HepG2 (cell line): ENCODE results near the gene CHRNB1. TPM values are rescaled to one million over a fixed set of nuclear protein-coding genes. Genes with fewer than 3 reads are reported as not detected.

Experiments used
- AGO2 ChIP-seq: fragments of 200-400 bp; formaldehyde crosslinking; optimal IDR thresholded peaks from 2 replicates; pipeline ENCODE3; 2017; ENCODE audit warnings: mild to moderate bottlenecking, low read depth, low read length, moderate library complexity
- BRCA1 ChIP-seq: sonication (generic); formaldehyde crosslinking; IDR thresholded peaks from 2 replicates; pipeline ENCODE4 v1.4.0; 2020; ENCODE audit warnings: missing genetic modification reagents
- CBX1 ChIP-seq: IDR thresholded peaks from one replicate; pipeline ENCODE4 v1.6.1; 2016; ENCODE audit warnings: antibody characterized with exemption, low read depth
- HIC2 ChIP-seq: sonication (generic); formaldehyde crosslinking; IDR thresholded peaks from 2 replicates; pipeline ENCODE4 v1.9.0; 2022; ENCODE audit warnings: low read depth, missing genetic modification reagents
- MEIS1 ChIP-seq: sonication (generic); formaldehyde crosslinking; IDR thresholded peaks from 2 replicates; pipeline ENCODE4 v1.9.0; 2021; ENCODE audit warnings: mild to moderate bottlenecking, missing genetic modification reagents, moderate library complexity, borderline replicate concordance
- PCBP2 ChIP-seq: fragments of 200-400 bp; formaldehyde crosslinking; optimal IDR thresholded peaks from 2 replicates; pipeline ENCODE3; 2018; ENCODE audit warnings: low read length, low read depth; ENCODE audit not compliant: poor library complexity, severe bottlenecking
- REL ChIP-seq: sonication (generic); formaldehyde crosslinking; conservative IDR thresholded peaks from 2 replicates; pipeline ENCODE4 v1.8.0; 2022; ENCODE audit warnings: mild to moderate bottlenecking, missing genetic modification reagents, moderate library complexity
- REPIN1 ChIP-seq: sonication (generic); formaldehyde crosslinking; IDR thresholded peaks from 2 replicates; pipeline ENCODE4 v1.8.0; 2022; ENCODE audit warnings: missing genetic modification reagents, low read depth, mild to moderate bottlenecking, borderline replicate concordance
- TSC22D2 ChIP-seq: sonication (generic); formaldehyde crosslinking; IDR thresholded peaks from 2 replicates; pipeline ENCODE4 v1.5.1; 2020; ENCODE audit warnings: missing genetic modification reagents, mild to moderate bottlenecking, borderline replicate concordance
- ZBTB20 ChIP-seq: sonication (generic); formaldehyde crosslinking; IDR thresholded peaks from 2 replicates; pipeline ENCODE4 v1.8.1; 2023; ENCODE audit warnings: missing genetic modification reagents, low read depth, mild to moderate bottlenecking, borderline replicate concordance
- ZFAT ChIP-seq: sonication (generic); formaldehyde crosslinking; conservative IDR thresholded peaks from 2 replicates; pipeline ENCODE4 v1.8.1; 2023; ENCODE audit warnings: missing genetic modification reagents, inconsistent platforms
- ZFP36 ChIP-seq: fragments of 150-350 bp; IDR thresholded peaks from 2 replicates; pipeline ENCODE4 v1.6.1; 2018; ENCODE audit warnings: borderline replicate concordance, low read length, low read depth; ENCODE audit not compliant: partially characterized antibody
- ZNF337 ChIP-seq: sonication (generic); formaldehyde crosslinking; IDR thresholded peaks from 2 replicates; pipeline ENCODE4 v1.5.1; 2020; ENCODE audit warnings: missing genetic modification reagents, low read depth, mild to moderate bottlenecking, borderline replicate concordance
- ZNF441 ChIP-seq: sonication (generic); formaldehyde crosslinking; IDR thresholded peaks from 2 replicates; pipeline ENCODE4 v1.7.0; 2021; ENCODE audit warnings: missing genetic modification reagents, borderline replicate concordance
- ZNF598 ChIP-seq: sonication (generic); formaldehyde crosslinking; IDR thresholded peaks from 2 replicates; pipeline ENCODE4 v1.5.1; 2020; ENCODE audit warnings: mild to moderate bottlenecking, missing genetic modification reagents, borderline replicate concordance
- ZNF609 ChIP-seq: sonication (generic); formaldehyde crosslinking; IDR thresholded peaks from 2 replicates; pipeline ENCODE4 v1.4.0; 2020; ENCODE audit warnings: mild to moderate bottlenecking, missing genetic modification reagents, borderline replicate concordance
- ZNF629 ChIP-seq: sonication (generic); formaldehyde crosslinking; conservative IDR thresholded peaks from 2 replicates; pipeline ENCODE4 v1.5.0; 2020; ENCODE audit warnings: missing genetic modification reagents
- ZNF75D ChIP-seq: sonication (generic); formaldehyde crosslinking; IDR thresholded peaks from 2 replicates; pipeline ENCODE4 v1.8.1; 2023; ENCODE audit warnings: missing genetic modification reagents, mild to moderate bottlenecking, borderline replicate concordance
- ZNF841 ChIP-seq: sonication (generic); formaldehyde crosslinking; IDR thresholded peaks from 2 replicates; pipeline ENCODE4 v1.8.1; 2023; ENCODE audit warnings: missing genetic modification reagents, borderline replicate concordance
- polyA plus RNA-seq, 8 experiments: library from polyadenylated mRNA; depleted of rRNA in 3 of 8; stranded (reverse) in 7 of 8; unstranded in 1 of 8; fragments of >200 nt; fragmentation: Illumina TruSeq in 4 of 8; extraction: Trizol in 4 of 8; gene quantifications; 2 replicates each; pipeline versions ENCODE4 v1.2.1 to v1.2.3, GENCODE V29; 2011 to 2016; ENCODE audit warnings: low read depth in 4 of 8, missing spikeins in 1 of 8, mixed read lengths in 1 of 8; ENCODE audit not compliant: insufficient read depth in 1 of 8
- total RNA-seq, 5 experiments: library from RNA; depleted of rRNA; stranded (reverse); fragments of >200 nt; fragmentation: Illumina TruSeq; extraction: Trizol; gene quantifications; 2 replicates each; pipeline ENCODE4 v1.2.3, GENCODE V29; 2016; ENCODE audit warnings: low read depth in 1 of 5
- TF ChIP-seq, protein P1 (sequence below): sonication (generic); formaldehyde crosslinking; conservative IDR thresholded peaks from 2 replicates; pipeline ENCODE4 v1.4.0; 2020; ENCODE audit warnings: missing genetic modification reagents

Gene CHRNB1
- total and polyA plus RNA-seq, 2 of the 13 experiments (the other 11 are each of a cell fraction or from before 2014, with no cell fraction given): 5.4 to 33.7 TPM

DNA sequence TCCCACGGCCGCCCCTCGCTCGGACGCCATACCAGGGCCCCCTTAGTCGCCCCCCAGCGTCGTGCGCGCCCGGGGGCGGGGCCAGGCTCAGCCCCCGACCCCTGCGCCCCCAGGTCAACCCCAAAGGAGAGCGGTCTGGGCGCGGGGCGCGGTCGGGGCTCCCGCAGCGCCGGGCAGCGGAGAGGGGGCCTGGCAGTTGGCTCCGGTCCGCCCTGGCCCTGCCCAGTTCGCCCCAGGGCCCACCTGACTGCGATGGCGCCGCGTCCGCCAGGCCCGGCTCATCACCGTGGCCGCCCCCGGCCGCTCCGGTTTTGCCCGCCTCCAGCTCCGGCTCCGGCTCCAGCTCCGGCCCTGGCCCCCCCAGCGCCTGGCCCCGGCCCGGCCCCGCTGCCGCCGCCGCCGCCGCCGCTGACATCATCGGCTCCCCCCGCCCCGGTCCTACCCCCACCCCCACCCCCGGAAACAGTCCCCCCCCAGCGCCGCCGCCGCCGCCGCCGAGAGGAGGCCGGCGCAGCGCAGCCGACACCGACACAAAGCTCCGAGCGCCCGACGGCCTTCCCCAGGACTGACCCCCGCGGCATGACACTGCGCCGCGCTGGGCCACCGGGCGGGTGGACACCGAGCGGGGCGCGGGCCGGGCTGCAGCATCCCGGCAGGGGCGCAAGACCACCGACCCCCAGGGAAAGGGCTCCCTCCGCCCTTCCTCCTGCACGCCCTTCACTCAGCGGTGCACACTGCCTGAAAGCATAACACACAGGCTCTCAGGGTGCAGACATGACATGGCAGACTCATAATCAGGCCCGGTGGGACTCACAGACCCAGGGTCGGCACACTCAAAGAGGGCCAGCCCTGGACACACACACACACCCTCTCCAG is 34.6 kb downstream of the CHRNB1 start, which contains the start of gene ZBTB4 (continued):
- TF ChIP-seq ZBTB20 (CRISPR knock-in tag) (no peak), ZNF441 (CRISPR knock-in tag) (no peak), ZFP36 (no peak), ZFAT (no peak), ZNF609 (CRISPR knock-in tag) (0 out of 2 replicates have a peak, but pooled peaks have one; percentile 25), REPIN1 (CRISPR knock-in tag) (no peak), HIC2 (CRISPR knock-in tag) (no peak), AGO2 (no peak), ZNF841 (no peak), ZNF598 (CRISPR knock-in tag) (no peak), ZNF337 (no peak), CBX1 (no peak), REL (no peak), BRCA1 (CRISPR knock-in tag) (no peak), ZNF75D (CRISPR knock-in tag) (no peak), MEIS1 (no peak), ZNF629 (CRISPR knock-in tag) (no peak), TSC22D2 (CRISPR knock-in tag) (no peak), PCBP2 (no peak)
- TF ChIP-seq, protein P1, sequence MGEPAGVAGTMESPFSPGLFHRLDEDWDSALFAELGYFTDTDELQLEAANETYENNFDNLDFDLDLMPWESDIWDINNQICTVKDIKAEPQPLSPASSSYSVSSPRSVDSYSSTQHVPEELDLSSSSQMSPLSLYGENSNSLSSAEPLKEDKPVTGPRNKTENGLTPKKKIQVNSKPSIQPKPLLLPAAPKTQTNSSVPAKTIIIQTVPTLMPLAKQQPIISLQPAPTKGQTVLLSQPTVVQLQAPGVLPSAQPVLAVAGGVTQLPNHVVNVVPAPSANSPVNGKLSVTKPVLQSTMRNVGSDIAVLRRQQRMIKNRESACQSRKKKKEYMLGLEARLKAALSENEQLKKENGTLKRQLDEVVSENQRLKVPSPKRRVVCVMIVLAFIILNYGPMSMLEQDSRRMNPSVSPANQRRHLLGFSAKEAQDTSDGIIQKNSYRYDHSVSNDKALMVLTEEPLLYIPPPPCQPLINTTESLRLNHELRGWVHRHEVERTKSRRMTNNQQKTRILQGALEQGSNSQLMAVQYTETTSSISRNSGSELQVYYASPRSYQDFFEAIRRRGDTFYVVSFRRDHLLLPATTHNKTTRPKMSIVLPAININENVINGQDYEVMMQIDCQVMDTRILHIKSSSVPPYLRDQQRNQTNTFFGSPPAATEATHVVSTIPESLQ (CRISPR knock-in tag): no peak
